T-helper 1 cell (primary cell): Measurements from ENCODE around the gene RPS19BP1.

Source experiments
- DNase-seq, 5 donors: peaks; one replicate each; pipeline ENCODE4 v3.0.0-alpha.2; 2012 to 2020

The RPS19BP1 gene

GRCh38 chr22:39558950-39559349, 26.4 kb upstream of the RPS19BP1 start:
- no peak for DNase-seq

GRCh38 chr22:39558254-39558727, 25.7 kb upstream of the RPS19BP1 start:
- DNase-seq = no peak

- DNase-seq = peak in 4 of 5 donors; percentile 31 to 41 (median 37)
Measured at GRCh38 chr22:39556970-39557841, 24.7 kb upstream of the RPS19BP1 start.

GRCh38 chr22:39554151-39554550, 21.6 kb upstream of the RPS19BP1 start:
- no peak for DNase-seq

- DNase-seq = no peak
Measured at GRCh38 chr22:39553429-39553828, 20.9 kb upstream of the RPS19BP1 start.

- DNase-seq = no peak
Measured at GRCh38 chr22:39547587-39547947, 15.0 kb upstream of the RPS19BP1 start.

GRCh38 chr22:39546889-39547586, 14.5 kb upstream of the RPS19BP1 start:
- no peak for DNase-seq

GRCh38 chr22:39545386-39546365, 13.1 kb upstream of the RPS19BP1 start:
- peak in 4 of 5 donors; percentile 49 to 70 (median 57) for DNase-seq

- no peak for DNase-seq
Measured at GRCh38 chr22:39543095-39543494, 10.5 kb upstream of the RPS19BP1 start.

GRCh38 chr22:39537975-39538374, 5.4 kb upstream of the RPS19BP1 start:
- no peak for DNase-seq

- DNase-seq = no peak
Measured at GRCh38 chr22:39536711-39537110, 4.2 kb upstream of the RPS19BP1 start.

- no peak for DNase-seq
Measured at GRCh38 chr22:39535831-39536449, 3.4 kb upstream of the RPS19BP1 start.

GRCh38 chr22:39535357-39535725, 2.8 kb upstream of the RPS19BP1 start:
- DNase-seq = no peak

GRCh38 chr22:39534591-39535356, 2.2 kb upstream of the RPS19BP1 start:
- DNase-seq = peak; percentile 55 to 78 (median 72)

GRCh38 chr22:39534092-39534506, 1.6 kb upstream of the RPS19BP1 start:
- no peak for DNase-seq

- peak in 1 of 5 donors; percentile 57 for DNase-seq
Measured at GRCh38 chr22:39530692-39531331, 1.7 kb downstream of the RPS19BP1 start.

GRCh38 chr22:39530116-39530515, 2.4 kb downstream of the RPS19BP1 start:
- no peak for DNase-seq

GRCh38 chr22:39529487-39529851, 3.1 kb downstream of the RPS19BP1 start:
- DNase-seq = no peak

GRCh38 chr22:39528681-39529486, 3.7 kb downstream of the RPS19BP1 start:
- DNase-seq = peak; percentile 84 to 92 (median 90)

- DNase-seq = no peak
Measured at GRCh38 chr22:39528080-39528661, 4.4 kb downstream of the RPS19BP1 start.
